HG03575 (cell line): ENCODE measurements around the gene EHBP1.
"Not testable (repeated sequence)": the region's sequence is repeated elsewhere in the genome, so short reads cannot be mapped to it uniquely, and the experiment has no call there.

Experiments used
- ATAC-seq: cut with Tn5 transposase; IDR thresholded peaks from one replicate; pipeline ENCODE4 v1.9.1; 2021; ENCODE audit not compliant: unreplicated experiment, insufficient number of reproducible peaks, low FRiP score; ENCODE audit errors: extremely low read depth

Gene EHBP1

DNA sequence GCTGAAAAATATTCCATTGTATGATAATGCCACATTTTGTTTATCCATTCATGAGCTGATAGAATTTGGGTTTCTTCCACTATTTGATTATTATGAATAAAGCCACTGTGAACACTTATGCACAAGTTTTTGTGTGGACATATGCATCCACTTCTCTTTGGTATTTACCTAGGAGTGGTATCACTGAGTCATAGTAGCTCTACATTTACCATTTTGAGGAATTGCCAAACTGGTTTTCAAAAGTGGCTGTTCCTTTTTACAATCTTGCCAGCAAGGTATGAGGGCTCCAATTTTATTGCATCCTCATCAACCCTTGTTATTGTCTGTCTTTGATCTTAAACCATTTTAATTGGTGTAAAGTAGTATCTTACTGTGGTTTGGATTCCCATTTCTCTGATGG, 13.3 kb upstream of the EHBP1 start:
- no peak for ATAC-seq

DNA sequence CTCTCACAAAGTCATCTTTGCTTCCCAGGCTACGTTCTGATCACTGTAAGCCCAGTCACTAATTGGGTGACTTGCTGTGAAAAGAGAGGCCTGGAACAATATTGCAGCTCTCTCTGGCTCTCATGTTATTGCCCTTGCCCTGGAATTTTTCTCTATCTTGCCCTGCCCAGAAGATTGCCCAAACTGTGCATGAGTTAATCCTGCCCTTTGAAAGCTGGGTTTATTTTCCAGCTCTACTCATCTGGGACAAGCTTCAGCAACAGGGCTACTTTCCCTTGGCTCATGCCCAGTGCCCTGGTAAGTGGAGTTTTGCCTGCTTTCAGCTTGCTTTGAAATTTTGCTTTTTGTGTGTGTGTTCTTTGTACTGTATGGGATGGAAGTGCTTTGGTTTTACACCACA, 6.9 kb upstream of the EHBP1 start:
- no peak for ATAC-seq

DNA sequence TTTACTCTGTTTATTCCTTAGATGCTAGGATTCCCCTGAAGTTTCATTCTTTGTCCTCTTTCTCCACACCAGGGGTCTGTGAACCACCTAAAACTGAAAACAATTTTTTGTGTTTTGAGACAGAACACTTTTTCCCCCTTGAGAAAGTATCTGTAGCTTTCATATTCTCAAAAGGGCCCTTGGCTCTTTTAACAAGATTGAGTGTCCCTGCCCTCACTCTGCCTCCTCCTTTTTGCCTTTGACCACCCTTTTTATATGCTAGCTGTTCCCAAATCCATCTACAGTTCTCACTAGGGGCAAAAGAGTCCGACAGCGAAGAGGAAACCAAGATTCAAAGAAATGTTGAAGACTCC, 883 bp upstream of the EHBP1 start:
- no peak for ATAC-seq

DNA sequence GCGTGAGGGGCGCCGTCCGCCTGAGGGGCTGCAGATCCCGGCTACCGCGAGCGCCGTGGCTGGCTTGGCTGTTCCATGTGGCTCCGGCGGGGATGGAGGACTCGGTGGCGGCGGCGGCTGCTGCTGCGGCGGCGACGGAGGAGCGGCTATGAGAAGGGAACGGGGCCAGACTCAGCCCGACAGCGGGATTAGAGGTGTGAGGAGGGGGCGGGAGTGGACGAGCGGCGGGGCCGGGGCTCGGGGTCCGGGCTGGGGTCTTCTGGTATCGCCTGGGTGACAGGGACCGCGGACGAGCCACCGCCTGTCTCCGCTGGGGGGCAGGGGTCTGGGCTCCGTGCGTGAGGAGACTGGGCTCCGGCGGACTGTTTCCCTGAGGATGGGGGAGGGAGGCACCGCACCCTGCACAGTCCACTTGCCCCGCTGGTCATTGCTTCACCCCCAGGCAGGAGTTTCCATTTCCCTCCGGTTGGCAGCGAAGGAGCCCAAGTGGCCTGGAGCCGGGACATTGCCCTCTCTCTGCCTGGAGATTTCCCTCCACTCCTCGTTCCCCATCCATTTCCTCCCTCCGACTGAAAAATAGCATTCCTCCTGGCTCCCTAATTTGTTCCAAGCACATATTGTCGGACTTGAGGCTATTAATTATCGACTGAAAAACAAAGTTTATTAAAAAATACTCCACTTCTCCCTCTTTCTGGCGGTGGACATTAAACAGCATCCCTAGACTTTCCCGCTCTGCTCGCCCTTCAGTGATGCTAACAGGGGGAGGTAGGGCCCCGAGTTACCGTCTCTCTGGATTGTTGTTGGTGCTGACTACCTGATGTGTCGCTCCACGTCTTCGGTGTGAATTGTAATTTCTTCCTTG, 577 bp downstream of the EHBP1 start:
- no peak for ATAC-seq

DNA sequence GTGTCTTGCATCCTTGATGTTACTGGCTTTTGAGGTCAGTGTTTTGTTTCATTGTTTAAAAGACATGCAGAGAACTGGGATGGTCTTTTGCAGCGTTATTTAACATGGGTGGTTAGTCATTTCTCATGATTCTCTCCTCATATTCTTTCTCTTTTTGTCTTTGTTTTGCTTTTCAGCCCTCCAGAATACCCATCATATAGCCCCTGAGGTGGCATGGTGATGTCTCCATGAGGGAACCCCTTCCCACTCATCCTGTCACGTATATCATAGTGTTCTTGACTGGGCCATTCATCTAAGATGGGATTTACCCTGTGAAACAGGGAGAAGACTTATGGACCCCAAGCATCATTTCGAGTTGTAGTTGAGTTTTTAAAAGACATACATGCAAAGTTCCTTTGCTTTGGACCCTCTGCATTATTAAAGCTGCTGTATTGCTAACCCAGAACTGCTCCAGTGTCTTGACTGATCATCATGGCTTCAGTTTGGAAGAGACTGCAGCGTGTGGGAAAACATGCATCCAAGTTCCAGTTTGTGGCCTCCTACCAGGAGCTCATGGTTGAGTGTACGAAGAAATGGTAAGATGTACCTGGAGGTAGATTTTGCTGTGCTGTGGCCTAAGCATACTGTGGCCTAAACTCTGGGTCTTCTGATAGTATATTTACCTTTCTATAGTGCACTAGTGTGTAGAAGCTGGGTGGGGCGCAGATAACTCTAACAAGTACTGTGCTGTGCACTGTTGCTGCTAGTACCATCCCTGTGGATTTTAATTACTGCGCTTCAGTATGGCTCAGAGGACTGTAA, 1.4 kb downstream of the EHBP1 start:
- no peak for ATAC-seq

DNA sequence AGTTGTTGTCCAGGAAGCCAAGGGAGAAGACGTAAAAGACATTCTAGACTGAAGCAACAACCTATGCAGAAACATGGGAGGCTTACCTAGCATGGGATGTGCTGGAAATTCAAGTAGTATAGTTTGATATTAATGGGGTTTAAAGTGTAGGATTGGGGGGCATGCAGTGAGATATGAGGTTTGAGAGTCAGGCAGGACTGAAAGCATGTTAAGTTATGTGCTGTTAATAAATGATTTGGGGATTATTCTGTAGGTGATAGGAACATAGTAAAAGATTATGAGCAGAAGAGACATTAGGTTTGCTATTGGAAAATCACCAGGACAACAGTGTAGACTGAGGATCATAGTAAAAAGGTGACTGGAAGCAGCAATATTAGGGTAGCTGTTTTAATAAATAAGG, 3.2 kb downstream of the EHBP1 start:
- no peak for ATAC-seq

DNA sequence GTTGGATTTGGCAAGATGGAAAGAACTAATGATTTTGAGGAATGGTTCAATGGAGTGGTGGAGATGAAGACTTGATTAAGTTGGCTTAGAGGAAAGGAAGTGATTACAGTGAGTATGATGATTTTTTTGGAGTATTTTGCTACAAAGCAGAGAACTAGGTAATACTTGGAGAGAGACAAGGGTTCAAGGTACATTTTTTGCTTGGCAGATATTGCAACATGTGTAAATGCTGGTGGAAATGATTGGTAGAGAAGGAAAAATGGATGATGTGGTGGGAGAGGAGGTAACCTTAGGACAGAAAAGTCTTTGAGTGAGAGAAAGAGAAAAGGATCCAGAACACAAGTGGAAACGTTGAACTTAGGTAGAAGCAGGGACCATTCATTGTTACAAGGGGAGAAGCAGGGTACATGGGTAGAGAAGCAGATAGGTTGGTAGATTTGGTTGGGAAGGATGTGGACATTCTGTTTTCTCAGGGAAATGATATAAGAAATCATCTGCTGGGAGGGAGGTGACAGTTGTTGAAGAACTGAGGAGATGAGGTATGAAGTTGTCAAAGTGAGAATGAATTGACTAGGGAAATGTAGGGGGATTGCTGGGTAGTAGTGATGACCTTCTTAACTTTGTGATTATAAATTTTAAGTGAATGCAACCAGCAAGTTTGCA, 6.5 kb downstream of the EHBP1 start:
- no peak for ATAC-seq

DNA sequence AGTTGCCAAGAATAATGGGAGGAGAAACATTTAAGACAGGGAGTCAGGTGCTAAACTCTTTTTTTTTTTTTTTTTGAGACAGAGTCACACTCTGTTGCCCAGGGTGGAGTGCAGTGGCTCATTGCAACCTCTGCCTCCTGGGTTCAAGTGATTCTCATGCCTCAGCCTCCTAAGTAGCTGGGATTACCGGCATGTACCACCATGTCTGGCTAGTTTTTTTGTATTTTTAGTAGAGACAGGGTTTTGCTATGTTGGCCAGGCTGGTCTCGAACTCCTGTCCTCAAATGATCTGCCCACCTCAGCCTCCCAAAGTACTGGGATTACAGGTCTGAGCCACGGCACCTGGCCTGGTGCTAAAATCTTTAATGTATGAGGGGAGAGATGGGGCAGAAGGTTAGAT, 7.7 kb downstream of the EHBP1 start:
- ATAC-seq, result not testable (repeated sequence)

DNA sequence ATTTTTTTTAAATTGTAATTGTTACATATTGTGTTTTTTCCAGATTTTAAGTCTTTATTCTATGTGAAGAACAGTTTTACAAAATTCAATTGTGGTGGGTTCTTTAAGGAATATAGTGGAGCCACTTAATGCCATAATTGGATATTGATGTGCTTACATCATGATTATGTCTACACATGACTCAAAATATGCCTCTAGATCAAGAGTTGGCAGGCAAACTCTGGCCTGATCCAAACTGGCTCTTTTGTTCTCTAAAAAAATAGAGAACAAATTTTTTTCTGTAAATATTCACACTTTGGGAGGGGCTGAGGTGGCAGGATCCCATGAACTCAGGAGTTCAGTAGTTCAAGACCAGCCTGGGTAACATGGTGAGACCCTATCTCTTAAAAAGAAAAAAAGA, 8.3 kb downstream of the EHBP1 start:
- ATAC-seq, result no peak

DNA sequence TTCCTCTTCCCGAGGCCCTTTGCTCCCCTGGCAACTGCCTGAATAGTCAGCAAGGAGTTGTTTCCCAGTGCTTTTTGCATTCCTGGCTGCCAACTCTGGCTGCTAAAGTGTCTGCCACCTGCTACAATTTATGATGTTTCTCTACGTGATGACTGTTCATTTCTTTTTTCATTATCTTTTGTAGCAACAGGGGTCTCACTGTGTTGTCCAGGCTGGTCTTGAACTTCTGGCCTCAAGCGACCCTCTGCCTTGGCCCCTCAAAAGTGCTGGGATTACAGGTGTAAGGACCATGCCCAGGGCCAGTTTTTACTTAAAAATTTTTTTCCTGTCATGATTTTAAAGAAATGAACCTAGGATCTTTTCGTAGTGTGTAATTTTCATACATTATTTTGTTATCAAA, 11.3 kb downstream of the EHBP1 start:
- no peak for ATAC-seq

DNA sequence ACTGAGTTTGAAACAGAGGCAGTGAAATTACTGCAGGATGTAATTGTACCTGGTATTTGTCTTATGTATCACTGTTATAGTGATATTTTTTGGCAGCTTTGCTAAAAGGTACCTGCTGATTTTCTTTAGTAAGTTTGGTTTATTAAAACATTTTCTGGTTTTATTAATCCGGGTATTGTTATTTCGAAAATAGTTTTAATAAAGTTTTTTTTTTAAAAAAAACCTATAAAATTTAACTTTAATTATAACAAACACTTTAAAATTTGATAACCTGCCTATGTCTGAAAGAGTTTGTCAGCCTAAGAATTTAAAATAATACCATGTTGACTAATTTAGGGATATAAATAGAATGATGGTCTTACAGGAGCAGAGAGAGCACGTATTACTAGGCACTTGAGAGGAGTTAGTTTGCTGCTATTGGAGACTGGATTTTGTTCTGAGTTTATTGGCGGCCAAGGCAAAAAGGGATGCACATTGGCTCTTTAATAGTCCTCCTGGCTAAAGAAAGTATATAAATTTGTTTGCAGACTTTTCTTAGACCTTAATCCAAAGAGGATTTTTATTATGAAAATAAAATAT, 12.1 kb downstream of the EHBP1 start:
- ATAC-seq, result no peak

DNA sequence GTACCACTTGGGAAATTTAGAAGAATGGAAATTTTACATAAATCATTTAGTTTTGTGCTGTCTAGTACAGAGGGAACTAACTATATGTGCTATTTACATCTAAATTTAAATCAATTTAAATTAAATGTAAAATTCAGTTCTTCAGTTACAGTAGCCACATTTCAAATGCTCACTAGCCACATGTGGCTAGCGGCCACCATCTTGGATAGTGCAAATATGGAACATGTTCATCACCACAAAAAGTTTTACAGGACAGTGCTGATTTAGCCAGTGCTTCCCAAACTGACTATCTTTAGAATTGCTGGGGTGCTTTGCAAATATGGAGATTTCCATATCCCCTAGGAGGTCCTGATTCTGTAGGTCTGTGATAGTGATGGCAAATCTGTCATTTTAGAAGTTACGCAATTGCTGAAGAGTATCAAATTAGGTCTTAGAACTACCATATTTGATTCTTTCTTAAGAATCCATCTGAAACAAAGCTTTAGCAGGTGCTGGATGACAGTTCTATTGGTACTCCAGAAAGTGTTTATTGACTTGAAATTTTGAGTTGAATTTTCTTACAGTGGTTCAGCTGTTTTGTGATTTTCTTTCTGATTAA, 12.8 kb downstream of the EHBP1 start:
- ATAC-seq, result no peak

DNA sequence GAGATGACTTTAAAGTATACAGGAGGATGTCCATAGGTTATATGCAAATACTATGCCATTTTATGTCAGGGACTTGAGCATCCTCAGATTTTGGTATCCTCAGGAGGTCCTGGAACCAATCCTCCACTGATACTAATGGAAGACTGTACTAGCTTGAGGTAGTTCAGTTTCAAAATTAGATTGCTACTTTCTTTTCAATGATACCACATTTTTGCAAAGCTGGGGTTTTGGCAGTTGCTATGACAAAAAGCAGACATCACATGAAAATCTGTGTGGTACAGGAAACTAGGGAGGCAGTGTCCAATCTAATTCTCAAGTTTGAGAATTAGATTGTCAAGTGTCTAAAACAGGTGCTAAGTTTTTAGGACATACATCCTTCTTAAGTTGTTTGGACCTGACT, 14.2 kb downstream of the EHBP1 start:
- ATAC-seq, result no peak

DNA sequence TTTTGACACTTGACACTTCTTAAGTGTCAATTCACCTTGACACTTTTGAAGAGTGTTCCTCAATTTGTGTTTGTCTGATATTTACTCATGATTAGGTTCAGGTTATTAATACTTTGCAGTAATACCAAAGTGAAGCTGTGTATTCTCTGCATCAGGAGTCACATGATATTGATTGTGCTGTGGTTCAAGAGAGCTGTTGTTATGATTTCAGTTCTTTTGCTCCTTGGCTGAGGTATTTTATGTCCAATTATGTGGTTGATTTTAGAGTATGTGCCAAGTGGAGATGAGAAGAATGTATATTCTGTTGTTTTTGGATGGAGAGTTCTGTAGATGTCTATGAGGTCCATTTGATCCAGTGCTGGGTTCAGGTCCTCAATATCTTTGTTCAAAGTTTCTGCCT, 17.2 kb downstream of the EHBP1 start:
- ATAC-seq, result no peak

DNA sequence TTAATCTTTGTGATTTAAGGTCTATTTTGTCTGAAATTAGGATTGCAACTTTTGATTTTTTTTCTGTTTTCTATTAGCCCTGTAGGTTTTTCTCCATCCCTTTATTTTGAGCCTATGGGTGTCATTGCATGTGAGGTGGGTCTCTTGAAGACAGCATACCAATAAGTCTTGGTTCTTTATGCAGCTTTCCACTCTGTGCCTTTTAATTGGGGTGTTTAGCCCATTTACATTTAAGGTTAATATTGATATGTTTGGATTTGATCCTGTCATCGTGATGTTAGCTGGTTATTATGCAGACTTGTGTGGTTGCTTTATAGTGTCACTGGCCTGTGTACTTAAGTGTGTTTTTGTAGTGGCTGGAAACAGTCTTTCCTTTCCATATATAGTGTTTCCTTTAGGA, 17.7 kb downstream of the EHBP1 start:
- no peak for ATAC-seq

DNA sequence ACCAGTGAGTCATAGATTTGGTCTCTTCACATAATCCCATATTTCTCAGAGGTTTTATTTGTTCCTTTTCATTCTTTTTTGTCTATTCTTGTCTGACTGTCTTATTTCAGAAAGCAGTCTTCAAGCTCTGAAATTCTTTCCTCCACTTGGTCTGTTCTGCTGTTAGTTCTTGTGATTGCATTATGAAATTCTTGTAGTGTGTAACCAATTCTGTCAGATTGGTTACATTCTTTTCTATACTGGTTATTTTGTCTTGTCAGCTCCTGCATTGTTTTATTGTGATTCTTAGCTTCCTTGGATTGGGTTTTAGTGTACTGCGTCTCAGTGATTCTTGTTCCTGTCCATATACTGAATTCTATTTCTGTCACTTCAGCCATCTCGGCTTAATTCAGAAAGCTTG, 18.6 kb downstream of the EHBP1 start:
- no peak for ATAC-seq

DNA sequence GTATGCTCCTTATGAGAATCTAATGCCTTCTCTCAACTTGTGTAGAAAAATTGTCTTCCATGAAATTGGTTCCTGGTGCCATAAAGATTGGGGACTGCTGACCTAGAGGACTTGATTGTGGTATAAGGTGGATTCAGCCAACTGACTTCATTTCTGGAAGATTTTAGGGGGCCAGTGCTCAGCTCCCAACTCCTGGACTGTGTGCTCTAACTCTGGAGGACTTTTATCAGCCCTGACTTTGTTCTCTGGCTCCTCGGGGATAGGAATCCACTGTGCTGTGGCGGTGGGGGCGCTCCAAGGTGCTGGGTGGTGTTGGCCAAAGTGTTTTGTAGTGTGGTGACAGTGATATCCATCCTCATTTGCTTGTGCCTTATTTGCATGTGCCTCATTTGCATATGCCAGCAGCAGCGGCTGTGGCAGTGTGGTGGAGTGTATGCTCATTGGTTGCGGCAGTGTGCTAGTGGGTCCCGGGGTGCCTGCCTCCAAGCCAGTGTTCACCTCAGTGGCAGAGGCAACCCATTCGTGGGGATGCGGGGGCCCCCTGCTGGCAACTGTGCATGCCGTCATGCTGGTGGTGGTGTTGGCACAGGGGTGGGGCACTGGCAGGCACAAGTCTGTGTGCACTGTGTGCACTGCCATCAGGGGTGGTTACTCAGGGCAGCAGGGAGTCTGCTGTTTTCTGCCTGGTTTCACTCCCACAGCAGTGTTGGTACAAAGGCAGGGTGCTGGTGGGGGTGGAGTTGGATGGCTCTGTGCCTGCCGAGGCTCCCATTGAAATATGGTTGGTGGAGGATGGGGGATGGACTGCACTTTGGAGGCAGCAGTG, 19.6 kb downstream of the EHBP1 start:
- no peak for ATAC-seq

DNA sequence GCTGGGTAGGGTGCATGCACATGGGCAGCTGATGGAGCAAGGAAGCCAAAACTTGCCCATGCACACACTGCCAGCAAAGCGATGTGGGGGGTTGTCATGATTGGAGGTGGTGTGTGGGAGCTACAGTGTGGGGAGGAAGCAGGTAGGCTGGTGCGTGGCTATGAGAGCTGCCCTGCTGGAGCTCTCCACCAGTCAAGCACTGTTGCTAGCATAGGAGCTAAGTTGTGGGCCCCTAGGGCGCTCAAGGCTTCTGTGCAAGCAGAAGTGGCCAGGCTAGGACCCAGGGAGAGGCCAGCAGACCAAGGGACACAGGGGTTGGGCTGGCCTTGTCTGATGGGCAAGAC, 20.2 kb downstream of the EHBP1 start:
- ATAC-seq, result no peak
